ENCODE results near the gene CMTM5. TPM values are rescaled to one million over a fixed set of nuclear protein-coding genes. Genes with fewer than 3 reads are reported as not detected.

Gene CMTM5, protein sequence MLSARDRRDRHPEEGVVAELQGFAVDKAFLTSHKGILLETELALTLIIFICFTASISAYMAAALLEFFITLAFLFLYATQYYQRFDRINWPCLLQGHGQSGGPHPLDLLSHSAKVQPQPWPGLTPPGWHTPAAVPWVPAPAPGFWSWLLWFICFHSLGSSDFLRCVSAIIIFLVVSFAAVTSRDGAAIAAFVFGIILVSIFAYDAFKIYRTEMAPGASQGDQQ
- total RNA-seq, result not detected in 2 replicates

DNA sequence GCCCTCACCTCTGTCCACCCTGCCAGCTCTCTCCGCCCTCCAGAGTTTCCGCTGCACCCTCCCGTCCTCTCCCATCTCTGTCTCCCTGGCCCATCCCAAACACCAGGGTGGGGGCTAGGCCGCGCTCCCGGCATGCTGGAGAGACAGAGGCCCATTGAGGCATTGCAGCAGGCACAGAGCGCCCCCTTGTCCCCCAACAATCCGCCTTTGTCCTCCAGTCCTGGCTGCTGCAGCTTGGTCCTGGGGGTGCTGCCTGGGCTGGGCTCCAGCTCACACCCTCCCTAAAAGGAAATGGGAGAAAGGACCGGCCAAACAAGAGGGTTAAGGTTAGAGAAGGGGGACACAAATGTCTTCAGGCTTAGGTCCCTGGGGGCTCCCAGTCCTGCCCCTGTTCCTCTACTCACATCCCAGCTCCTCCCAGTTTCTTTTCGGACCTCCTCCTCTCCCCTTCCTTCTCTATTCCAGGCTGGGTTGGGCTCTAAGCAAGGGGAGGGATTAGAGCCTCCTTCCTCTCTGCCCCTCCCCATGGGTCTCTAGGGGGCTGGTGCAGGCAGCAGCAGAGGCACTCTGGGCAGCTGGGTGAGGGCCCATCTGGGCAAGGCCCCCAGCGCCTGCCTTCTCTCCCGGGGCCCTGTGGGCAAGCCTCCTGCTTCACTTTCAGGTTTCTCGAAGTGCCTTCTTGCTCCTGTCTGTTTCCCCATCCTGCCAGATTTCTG, at the start of gene CMTM5:
CMTM5 (plus strand) TSS at position 565 of the 716 bp plus-strand sequence. CDS start 206 bp downstream, outside the sequence.
- TF ChIP-seq, protein P1, sequence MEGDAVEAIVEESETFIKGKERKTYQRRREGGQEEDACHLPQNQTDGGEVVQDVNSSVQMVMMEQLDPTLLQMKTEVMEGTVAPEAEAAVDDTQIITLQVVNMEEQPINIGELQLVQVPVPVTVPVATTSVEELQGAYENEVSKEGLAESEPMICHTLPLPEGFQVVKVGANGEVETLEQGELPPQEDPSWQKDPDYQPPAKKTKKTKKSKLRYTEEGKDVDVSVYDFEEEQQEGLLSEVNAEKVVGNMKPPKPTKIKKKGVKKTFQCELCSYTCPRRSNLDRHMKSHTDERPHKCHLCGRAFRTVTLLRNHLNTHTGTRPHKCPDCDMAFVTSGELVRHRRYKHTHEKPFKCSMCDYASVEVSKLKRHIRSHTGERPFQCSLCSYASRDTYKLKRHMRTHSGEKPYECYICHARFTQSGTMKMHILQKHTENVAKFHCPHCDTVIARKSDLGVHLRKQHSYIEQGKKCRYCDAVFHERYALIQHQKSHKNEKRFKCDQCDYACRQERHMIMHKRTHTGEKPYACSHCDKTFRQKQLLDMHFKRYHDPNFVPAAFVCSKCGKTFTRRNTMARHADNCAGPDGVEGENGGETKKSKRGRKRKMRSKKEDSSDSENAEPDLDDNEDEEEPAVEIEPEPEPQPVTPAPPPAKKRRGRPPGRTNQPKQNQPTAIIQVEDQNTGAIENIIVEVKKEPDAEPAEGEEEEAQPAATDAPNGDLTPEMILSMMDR (IDR thresholded peaks at IDR 0.05; ENCODE audit: insufficient read depth, low read depth, low read length), result no peak
- no peak within 1 kb of the TSS for H3K4me3 ChIP-seq (ENCODE audit: low read depth, low read length)
- no peak for DNase-seq (ENCODE audit: low read depth)

DNA sequence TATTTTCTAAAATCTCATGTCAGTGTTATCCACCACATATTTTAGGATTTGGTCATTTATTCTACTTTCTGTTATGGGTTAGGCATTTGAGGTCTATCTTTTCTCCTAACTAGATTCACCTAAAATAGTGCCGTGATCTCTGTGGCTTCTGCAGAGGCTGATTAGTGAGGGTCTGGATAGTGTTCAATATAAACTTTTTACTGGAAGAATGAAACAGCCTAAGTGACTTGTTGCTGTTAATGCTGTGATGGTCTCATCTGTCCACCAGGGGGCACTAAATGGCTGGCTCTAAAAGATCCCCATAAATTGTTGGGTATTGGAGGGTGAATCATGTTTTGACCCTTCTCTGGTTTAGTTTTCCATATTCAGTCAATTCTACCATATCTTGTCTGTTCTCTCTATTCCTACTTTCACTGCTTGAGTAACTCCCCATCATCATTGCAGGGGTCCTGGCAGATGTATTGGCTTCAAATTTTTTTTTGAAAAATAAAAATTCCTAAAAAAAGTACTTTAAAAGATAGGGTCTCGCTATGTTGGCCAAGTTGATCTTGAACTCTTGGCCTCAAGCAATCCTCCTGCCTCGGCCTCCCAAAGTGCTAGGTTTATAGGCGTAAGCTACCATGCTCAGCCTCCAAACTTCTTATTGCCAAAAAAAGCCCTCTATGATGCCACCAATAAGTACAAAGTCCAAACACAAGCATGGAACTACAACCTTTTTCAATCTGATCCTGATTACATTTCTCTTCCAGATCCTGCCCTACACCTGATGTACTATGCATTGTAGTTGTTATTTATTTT, 48.7 kb upstream of the CMTM5 start:
- H3K4me3 ChIP-seq (ENCODE audit: low read depth, low read length), result no peak overlapping the region
- TF ChIP-seq, protein P1 (IDR thresholded peaks at IDR 0.05; ENCODE audit: insufficient read depth, low read depth, low read length), result peak; percentile 83
- peak; percentile 83 for DNase-seq (ENCODE audit: low read depth)

DNA sequence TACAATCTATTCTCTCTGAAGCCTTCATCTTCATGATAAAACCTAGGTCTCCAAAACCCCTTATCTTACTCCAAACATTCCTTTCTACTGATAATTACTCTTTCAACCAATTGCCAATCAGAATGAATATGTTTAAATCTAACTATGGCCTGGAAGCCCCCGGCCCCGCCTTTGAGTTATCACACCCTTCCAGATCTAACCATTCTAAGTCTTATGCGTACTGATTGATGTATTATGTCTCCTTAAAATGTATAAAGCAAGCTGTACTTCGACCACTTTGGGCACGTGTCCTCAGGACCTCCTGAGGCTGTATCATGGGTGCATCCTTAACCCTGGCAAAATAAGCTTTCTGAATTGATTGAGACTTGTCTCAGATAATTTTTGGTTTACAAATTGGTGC, 41.2 kb upstream of the CMTM5 start:
- no peak overlapping the region for H3K4me3 ChIP-seq (ENCODE audit: low read depth, low read length)
- TF ChIP-seq, protein P1 (IDR thresholded peaks at IDR 0.05; ENCODE audit: insufficient read depth, low read depth, low read length), result no peak
- no peak for DNase-seq (ENCODE audit: low read depth)

DNA sequence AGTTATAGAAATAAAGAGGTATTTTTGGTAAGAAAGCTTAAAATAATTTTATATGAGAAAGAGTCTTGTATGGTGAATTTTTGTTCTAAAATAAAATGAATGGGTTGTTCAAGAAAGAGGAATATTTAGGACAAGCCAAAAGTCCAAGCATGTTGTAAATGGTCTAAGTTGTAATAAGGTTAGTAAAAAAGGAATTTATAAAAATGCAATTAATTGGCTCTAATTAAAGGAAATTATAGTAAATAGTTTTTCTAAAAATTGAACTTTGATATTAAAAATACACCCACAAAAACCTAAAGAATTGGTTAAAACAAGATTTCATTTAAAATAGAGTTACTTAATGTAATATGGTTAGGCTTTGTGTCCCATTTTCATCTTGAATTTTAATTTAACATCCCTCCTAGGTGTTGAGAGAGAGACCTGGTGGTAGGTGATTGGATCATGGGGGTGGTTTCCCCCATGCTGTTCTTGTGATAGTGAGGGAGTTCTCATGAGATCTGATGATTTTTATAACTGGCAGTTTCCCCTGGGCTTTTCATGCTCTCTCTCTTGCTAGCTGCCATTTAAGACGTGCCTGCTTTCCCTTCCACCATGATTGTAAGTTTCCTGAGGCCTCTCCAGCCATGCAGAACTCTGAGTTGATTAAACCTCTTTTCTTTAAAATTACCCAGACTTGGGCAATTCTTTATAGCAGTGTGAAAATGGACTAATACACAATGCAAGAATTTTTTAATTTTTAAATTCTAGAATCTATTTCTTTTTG, 37.2 kb upstream of the CMTM5 start:
- no peak for DNase-seq (ENCODE audit: low read depth)
- TF ChIP-seq, protein P1 (IDR thresholded peaks at IDR 0.05; ENCODE audit: insufficient read depth, low read depth, low read length), result no peak
- no peak overlapping the region for H3K4me3 ChIP-seq (ENCODE audit: low read depth, low read length)

DNA sequence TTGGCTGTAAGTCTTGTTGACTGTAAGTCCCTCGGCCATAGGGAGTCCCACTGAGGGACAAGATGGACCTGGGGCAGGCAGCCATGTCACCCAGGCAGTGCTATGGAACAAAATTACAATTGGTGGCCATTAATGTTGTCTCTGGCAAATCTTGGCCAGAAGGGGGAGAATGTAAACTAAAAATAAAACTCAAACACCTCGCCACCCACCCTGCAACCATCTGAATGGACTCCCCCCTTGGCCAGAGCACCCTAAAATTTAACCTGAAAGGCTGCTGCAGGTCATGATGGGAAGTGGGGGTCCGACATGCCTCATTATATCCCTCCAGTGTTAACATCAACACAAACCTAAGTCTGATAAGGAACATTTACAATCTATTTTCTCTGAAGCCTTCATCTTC, 32.4 kb upstream of the CMTM5 start:
- DNase-seq (ENCODE audit: low read depth), result no peak
- H3K4me3 ChIP-seq (ENCODE audit: low read depth, low read length), result no peak overlapping the region
- TF ChIP-seq, protein P1 (IDR thresholded peaks at IDR 0.05; ENCODE audit: insufficient read depth, low read depth, low read length), result peak; percentile 12

DNA sequence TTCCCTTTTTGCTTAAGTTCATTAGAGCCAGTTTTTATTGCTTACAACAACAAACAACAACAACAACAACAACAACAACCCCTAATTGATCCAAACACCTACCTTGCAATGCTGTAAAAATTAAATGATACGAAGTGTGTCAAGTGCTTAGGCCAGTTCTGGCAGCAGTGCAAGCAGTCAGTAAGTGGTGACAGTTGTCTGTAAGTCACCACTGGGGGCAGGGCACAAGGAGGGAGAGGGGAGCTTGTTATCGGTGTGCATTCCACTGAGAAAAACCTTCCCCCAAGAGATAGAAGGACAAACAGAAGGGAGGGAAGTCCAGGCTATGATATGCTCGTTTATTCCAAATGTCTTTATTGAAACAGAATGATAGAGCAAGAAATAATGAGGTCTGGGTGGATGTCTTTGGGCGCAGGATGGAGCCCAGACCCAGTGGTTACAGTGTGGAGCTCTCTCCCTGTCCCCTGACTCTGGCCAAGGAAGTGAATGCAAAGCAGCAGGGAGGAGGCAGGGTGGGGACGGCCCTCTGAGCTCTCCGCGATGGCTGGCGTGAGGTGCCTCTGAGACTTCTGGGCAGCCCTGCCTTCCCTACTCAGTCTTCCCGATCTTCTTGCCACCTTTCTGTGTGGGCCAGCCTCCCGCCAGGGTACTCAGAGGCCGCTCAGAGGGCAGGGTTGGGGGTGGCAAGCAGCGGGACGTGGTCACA, 30.7 kb upstream of the CMTM5 start:
- DNase-seq (ENCODE audit: low read depth), result no peak
- TF ChIP-seq, protein P1 (IDR thresholded peaks at IDR 0.05; ENCODE audit: insufficient read depth, low read depth, low read length), result no peak
- no peak overlapping the region for H3K4me3 ChIP-seq (ENCODE audit: low read depth, low read length)
